ENCODE data around the gene CEP131.
"Not testable (repeated sequence)": the region's sequence is repeated elsewhere in the genome, so short reads cannot be mapped to it uniquely, and the experiment has no call there.

The CEP131 gene

DNA sequence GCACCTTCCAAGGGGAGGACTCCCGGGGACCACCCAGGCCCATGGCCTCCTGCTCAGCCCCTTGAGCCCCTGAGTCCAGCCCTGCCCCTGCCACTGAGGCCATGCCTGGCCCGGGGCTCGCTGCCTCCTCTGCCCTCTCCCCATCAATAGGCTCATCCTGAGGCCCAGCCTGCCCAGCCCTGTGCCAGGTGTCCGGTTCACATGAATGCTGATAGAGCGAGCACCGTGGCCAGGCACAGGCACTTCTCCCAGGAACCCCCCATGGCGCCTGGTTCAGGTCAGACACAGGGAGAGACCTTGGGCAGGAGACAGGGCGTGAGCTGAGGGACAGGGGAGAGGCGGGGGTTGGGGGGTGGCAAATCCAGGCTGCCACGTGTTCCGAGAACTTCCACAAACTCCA is 60.3 kb downstream of the CEP131 start:
- no peak for DNase-seq

- DNase-seq = no peak
Measured at GRCh38 chr17:81161972-81162371, 60.8 kb downstream of the CEP131 start.

DNA sequence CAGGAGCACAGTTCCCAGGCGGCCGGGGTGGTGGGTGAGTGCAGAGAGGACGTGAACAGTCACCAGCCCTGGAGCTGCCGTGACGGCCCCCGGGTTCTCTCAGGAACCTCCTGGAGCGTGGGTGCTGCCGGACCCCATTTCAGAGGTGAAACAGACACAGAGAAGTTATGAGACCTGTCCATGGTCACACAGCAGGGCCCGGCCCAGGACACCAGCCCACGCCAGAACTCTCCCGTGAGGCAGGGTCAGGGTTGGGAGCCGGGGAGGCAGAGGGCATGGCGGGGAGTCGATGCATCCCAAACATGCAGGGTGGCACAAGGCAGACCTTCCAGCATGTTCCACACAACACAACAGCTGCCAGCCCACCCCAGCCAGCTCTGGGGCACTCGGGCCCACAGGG is 61.2 kb downstream of the CEP131 start:
- DNase-seq = no peak

DNA sequence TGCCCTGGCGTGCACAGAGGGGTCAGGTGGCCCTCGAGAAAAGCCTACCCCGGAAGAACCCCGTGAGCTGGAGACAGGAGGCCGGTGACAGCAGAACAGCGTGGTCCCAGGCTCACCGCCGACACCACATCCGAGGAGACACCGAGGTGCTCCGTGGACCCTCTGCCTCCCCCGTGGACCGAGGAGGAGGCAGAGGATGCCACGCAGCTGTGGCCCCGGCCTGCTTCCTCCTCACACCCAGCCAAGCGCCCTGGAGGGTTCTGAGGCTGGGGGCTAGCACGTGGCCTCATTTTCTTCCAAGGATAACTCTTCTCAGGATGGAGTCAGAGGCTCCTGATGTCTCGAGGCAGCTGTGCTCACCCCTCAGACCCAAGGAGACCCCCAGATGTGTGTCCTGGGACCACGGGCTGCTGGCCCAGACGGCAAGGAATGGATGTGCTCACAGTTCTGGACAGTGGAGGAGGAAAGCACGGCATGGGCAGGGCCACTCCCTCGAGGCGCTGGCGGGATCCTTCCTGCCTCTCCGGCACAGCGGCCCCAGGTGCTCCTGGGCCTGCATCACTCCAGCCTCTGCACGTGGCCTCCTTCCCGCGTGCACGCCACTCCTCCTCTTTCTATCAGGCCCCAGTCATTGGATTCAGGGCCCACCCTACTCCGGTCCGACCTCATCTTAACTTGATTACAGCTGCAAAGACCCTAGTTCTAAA is 61.9 kb downstream of the CEP131 start:
- DNase-seq = no peak

- DNase-seq = peak; percentile 9
Measured at GRCh38 chr17:81160306-81160705, 62.5 kb downstream of the CEP131 start.

GRCh38 chr17:81159611-81160265 is 63.0 kb downstream of the CEP131 start:
- DNase-seq = no peak

GRCh38 chr17:81158688-81159590 is 63.8 kb downstream of the CEP131 start:
- DNase-seq = no peak

GRCh38 chr17:81157848-81158687 is 64.7 kb downstream of the CEP131 start:
- DNase-seq = no peak

- DNase-seq = no peak
Measured at GRCh38 chr17:81156866-81157805, 65.6 kb downstream of the CEP131 start.

GRCh38 chr17:81154961-81155360 is 67.8 kb downstream of the CEP131 start:
- DNase-seq = no peak

DNA sequence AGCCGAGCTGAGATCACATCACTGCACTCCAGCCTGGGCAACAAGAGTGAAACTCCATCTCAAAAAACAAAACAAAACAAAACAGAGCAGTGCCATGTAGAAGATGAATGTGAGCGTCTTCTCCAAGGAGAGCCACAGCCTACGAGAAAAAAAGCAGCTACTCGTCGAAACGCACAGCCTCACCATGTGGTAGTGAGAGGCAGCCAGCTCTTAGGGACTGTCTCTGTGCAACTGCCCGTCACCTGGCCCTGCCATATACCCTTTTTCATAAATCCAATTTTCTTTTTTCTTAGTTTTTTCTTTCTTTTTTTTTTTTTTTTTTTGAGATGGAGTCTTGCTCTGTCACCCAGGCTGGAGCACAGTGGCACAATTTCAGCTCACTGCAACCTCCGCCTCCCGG is 68.7 kb downstream of the CEP131 start:
- DNase-seq = not testable (repeated sequence)

- DNase-seq = peak; percentile 36
Measured at GRCh38 chr17:81153340-81153803, 69.4 kb downstream of the CEP131 start.

DNA sequence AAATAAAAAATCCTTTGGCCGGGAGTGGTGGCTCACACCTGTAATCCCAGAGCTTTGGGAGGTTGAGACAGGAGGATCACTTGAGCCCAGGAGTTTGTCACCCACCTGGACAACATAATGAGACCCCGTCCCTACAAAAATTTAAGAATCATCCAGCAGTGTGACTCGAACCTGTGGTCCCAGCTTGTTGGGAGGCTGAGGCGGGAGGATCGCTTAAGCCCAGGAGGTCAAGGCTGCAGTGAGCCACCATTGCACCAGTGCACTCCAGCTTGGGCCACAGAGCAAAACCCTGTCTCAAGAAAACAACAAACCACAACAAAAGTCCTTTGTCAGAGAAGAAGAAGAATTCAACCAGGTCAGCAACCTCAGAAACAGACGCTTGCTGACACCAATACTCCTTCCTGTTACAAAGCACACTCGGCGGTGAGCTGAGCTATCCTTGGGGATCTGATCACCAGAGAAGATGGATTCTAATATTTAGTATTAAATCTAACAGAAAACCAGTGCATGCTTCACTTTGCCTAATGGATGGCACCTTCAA is 70.4 kb downstream of the CEP131 start:
- no peak for DNase-seq

DNA sequence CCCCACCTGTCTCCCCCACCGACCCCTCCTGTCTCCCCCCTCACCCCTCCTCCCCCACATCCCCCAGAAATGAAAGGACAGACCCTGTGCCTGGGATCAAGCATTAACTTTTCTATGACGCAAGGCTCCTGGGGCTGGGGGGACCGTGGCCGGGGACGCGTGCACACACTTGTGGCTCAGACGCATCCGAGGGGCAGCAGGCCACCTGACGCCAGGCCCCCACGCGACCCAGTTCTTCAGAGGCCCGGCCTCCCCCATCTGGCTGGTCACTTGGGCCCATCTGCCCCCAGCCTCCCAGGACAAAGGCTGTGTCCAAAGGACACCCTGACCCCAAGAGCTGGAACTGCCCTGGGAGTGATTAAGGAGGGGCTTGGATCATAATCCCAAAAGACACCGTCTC is 71.5 kb downstream of the CEP131 start:
- DNase-seq = no peak

GRCh38 chr17:81150377-81151077 is 72.2 kb downstream of the CEP131 start:
- no peak for DNase-seq

DNA sequence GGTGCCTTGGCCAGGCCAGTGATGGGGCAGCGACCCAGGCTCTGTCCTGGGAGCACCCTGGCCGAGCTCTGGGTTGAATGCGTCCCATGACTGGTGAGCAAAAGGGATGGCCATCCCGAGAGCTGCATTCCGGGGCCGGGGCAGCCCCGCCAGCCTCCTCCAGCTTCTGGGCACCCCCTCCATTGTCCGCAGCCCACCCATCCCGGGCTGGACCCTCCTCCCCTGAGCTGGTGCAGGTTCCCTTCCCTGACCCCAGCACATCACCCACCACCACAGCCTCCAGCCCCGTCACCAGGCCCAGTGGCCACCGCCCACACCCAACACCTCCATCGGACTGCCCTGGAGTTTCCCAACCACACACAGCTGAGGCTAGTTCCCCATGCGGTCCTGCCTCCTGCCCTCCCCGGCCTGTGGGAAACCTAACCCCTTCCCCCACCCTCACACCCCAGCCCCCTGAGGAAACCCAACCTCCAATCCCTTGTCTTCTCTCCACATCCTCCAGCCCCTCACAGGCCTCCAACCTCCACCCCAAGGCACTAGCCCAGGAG is 73.7 kb downstream of the CEP131 start:
- DNase-seq = no peak

DNA sequence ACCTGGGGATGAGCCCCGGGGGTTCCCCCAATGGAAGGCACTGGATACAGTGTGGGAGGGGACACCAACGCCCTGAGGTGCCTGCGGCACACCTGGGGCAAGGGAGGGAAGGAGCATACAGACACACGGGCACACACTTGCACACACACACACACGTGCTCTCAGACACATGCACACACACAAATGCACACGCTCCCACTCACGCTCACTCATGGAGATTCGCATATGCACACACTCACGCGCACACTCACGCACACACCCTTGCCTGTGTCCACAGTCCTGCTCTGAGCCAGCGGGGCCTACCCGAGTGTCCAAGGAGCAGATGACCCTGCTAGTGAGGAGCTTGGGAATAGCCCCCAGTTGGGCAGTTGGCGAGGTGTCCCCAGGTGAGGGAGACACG is 74.2 kb downstream of the CEP131 start:
- no peak for DNase-seq

GRCh38 chr17:81147701-81148100 is 75.1 kb downstream of the CEP131 start:
- DNase-seq = no peak

GRCh38 chr17:81146208-81146607 is 76.6 kb downstream of the CEP131 start:
- not testable (repeated sequence) for DNase-seq

DNA sequence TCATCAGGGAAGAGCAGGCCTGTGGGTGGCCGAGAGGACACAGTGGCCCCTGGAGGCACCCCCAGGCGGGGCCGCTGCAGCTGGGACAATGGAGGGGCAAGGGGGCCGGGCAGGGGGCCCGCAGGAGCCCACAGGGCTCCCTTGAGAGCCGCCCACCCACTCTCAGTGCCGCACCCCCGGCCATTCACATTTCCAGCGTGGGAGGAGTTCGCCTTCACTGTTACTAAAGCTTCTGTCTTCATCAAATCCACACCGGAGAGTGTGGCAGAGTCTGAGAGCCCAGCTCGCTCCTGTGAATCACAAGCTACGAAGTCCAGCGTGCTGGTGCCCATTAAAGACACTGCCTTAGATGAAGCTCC is 78.4 kb downstream of the CEP131 start:
- DNase-seq = no peak
